ENCODE data around the gene HOMEZ. TPM values are rescaled to one million over a fixed set of nuclear protein-coding genes. Genes with fewer than 3 reads are reported as not detected.

The HOMEZ gene
- total and polyA plus RNA-seq, 2 of the 8 experiments (the other 6 are each of a cell fraction or from before 2014, with no cell fraction given) = 9.1 to 15.9 TPM

GRCh38 chr14:23297096-23297495, 11.2 kb upstream of the HOMEZ start:
- Histone ChIP-seq H3K4me3 (ENCODE audit: extremely low read depth in 1 of 4, insufficient read depth in 2 of 4, low read depth in 3 of 4, low read length in 4 of 4) (no peak overlapping the region), H3K79me1 (ENCODE audit: low read depth, low read length) (no peaks in the 10 kb centered on the region), H3K56ac (replicated peaks; ENCODE audit: insufficient read length, low read depth, low read length) (no peak overlapping the region), H4K8ac (ENCODE audit: extremely low read depth, insufficient read depth, low read length) (no peak overlapping the region), H3K14ac (ENCODE audit: insufficient read length) (no peak overlapping the region), H3K23ac (ENCODE audit: insufficient read length) (no peak overlapping the region), H2AK5ac (ENCODE audit: low read depth, low read length) (no peak overlapping the region), H3K36me3 (ENCODE audit: control insufficient read depth in 2 of 4, insufficient read depth in 4 of 4, low read length in 3 of 4) (no peaks in the 10 kb centered on the region), H3K23me2 (ENCODE audit: low read depth, low read length) (peaks cover 8% of the 10 kb centered on the region; the same call in 1 of the 2 replicates), H3K27ac (ENCODE audit: low read depth, low read length) (no peak overlapping the region), H3K9ac (replicated peaks in 1 of 4; ENCODE audit: extremely low read depth in 1 of 4, low read depth in 3 of 4, low read length in 3 of 4) (no peak overlapping the region), H3K79me2 (ENCODE audit: control insufficient read depth in 1 of 2, insufficient read depth in 2 of 2, low read length in 2 of 2) (no peaks in the 10 kb centered on the region), H4K5ac (ENCODE audit: insufficient read length, low read depth, low read length) (no peak overlapping the region), H3K9me3 (ENCODE audit: insufficient read depth in 2 of 2, low read depth in 1 of 2, low read length in 1 of 2) (no peaks in the 10 kb centered on the region), H4K20me1 (replicated peaks in 1 of 2; ENCODE audit: control insufficient read depth in 1 of 2, insufficient read depth in 2 of 2, low read length in 2 of 2) (peaks cover 5 to 8% of the 10 kb centered on the region in 2 experiments), H2BK15ac (ENCODE audit: low read length) (no peak overlapping the region), H2BK5ac (ENCODE audit: low read depth, low read length) (no peak overlapping the region), H2BK120ac (replicated peaks; ENCODE audit: low read depth, low read length) (no peak overlapping the region), H3K4me1 (replicated peaks in 1 of 4; ENCODE audit: control insufficient read depth in 3 of 4, insufficient read depth in 4 of 4, low read length in 3 of 4) (peaks cover 0 to 4% (median 0%) of the 10 kb centered on the region in 4 experiments; a peak in 4 of 7 replicates), H3K4ac (replicated peaks; ENCODE audit: insufficient read length, low read depth, low read length) (no peak overlapping the region), H3K4me2 (ENCODE audit: insufficient read depth in 1 of 2, low read depth in 2 of 2, low read length in 2 of 2) (no peak overlapping the region), H4K91ac (replicated peaks; ENCODE audit: insufficient read length, low read length) (no peak overlapping the region), H3K18ac (ENCODE audit: extremely low read depth, low read length) (no peak overlapping the region), H2AFZ (ENCODE audit: low read length) (no peak overlapping the region), H2BK20ac (ENCODE audit: low read length) (no peak overlapping the region), H3K27me3 (replicated peaks in 1 of 4; ENCODE audit: control insufficient read depth in 3 of 4, extremely low read depth in 1 of 4, insufficient read depth in 3 of 4, low read length in 3 of 4) (peaks cover 33 to 69% (median 61%) of the 10 kb centered on the region in 4 experiments), H2BK12ac (ENCODE audit: low read depth, low read length) (no peak overlapping the region)
- TF ChIP-seq ASH2L (IDR thresholded peaks at IDR 0.05; ENCODE audit: low read length) (no peak), EGR1 (IDR thresholded peaks at IDR 0.05; ENCODE audit: borderline replicate concordance, low read depth, low read length) (no peak), GABPA (IDR thresholded peaks at IDR 0.05; ENCODE audit: borderline replicate concordance, insufficient read depth, low read length) (no peak)
- POLR2A ChIA-PET (ENCODE audit: partially characterized antibody) = interaction anchor here (1.3 kb wide), 1 partner anchor 15 kb away, joined by 4 read pairs; no protein-coding TSS in a partner anchor
- WGBS, 2 experiments (ENCODE audit: extremely low coverage in 1 of 2, insufficient coverage in 1 of 2, insufficient read length in 1 of 2, insufficient replicate concordance in 2 of 2, low coverage in 1 of 2, low lambda C conversion rate in 2 of 2, missing lambda C conversion rate in 1 of 2) = 87% methylated on average over 7 of the region's 7 CpGs; no CpG with 5 or more reads in 1 of the 2 experiments
- CTCF ChIA-PET (ENCODE audit: partially characterized antibody) = interaction anchor here (0.6 to 7.2 kb wide), 20 partner anchors 9 to 262 kb away, joined by 3 to 42 read pairs (median 6); partner anchors contain the start of genes BCL2L2, HOMEZ and PABPN1
- no peak for FAIRE-seq
- no peak for DNase-seq (ENCODE audit: low read depth in 1 of 2, low spot score in 2 of 2)

All from H1 (cell line).